Mesenchymal stem cell (in vitro differentiated cells and primary cell): ENCODE data around the gene LRRC52.

Experiments used
- DNase-seq: peaks from one replicate; pipeline ENCODE4 v3.0.0-alpha.2; 2013
- H2AFZ ChIP-seq: one replicate; pipeline ENCODE4 v1.6.1; 2013; ENCODE audit warnings: low read depth, mild to moderate bottlenecking, control low read depth, inconsistent platforms, low read length, moderate library complexity
- H2AK5ac ChIP-seq: 2 replicates; pipeline ENCODE4 v1.6.1; 2013; ENCODE audit warnings: low read length, moderate library complexity, mild to moderate bottlenecking, inconsistent platforms; ENCODE audit not compliant: severe bottlenecking
- H2BK120ac ChIP-seq: one replicate; pipeline ENCODE4 v1.6.1; 2013; ENCODE audit warnings: low read depth, mild to moderate bottlenecking, inconsistent platforms, low read length, moderate library complexity
- H2BK12ac ChIP-seq, 2 experiments: one replicate each; pipeline ENCODE4 v1.6.1; 2013; ENCODE audit warnings: inconsistent platforms in 2 of 2, low read length in 2 of 2, mild to moderate bottlenecking in 2 of 2, moderate library complexity in 2 of 2, control low read depth in 1 of 2
- H2BK15ac ChIP-seq: one replicate; pipeline ENCODE4 v1.6.1; 2013; ENCODE audit warnings: mild to moderate bottlenecking, low read depth, inconsistent platforms; ENCODE audit not compliant: poor library complexity, severe bottlenecking
- H2BK5ac ChIP-seq: 2 replicates; pipeline ENCODE4 v1.6.1; 2013; ENCODE audit warnings: low read depth, mild to moderate bottlenecking, low read length, control low read depth, inconsistent platforms; ENCODE audit not compliant: poor library complexity, severe bottlenecking
- H3K14ac ChIP-seq, 2 experiments: one replicate each; pipeline ENCODE4 v1.6.1; 2013; ENCODE audit warnings: inconsistent platforms in 2 of 2, low read length in 2 of 2, control low read depth in 1 of 2, mild to moderate bottlenecking in 1 of 2, moderate library complexity in 1 of 2
- H3K18ac ChIP-seq, 2 experiments: one replicate each; pipeline ENCODE4 v1.6.1; 2013; ENCODE audit warnings: inconsistent platforms in 2 of 2, low read length in 2 of 2, control low read depth in 1 of 2, low read depth in 1 of 2, mild to moderate bottlenecking in 1 of 2
- H3K23ac ChIP-seq, 2 experiments: one replicate each; pipeline ENCODE4 v1.6.1; 2013; ENCODE audit warnings: inconsistent platforms in 2 of 2, low read length in 2 of 2, mild to moderate bottlenecking in 2 of 2, moderate library complexity in 2 of 2, control low read depth in 1 of 2
- H3K27ac ChIP-seq: 2 replicates; pipeline ENCODE4 v1.5.1; 2013; ENCODE audit warnings: mild to moderate bottlenecking, moderate library complexity, low read length, control low read depth, inconsistent platforms; ENCODE audit not compliant: poor library complexity, severe bottlenecking
- H3K27me3 ChIP-seq, 2 experiments: 2 replicates each; pipeline versions ENCODE4 v1.6.1 to v1.7.0; 2013; ENCODE audit warnings: low read length in 2 of 2, mild to moderate bottlenecking in 2 of 2, moderate library complexity in 2 of 2, control low read depth in 1 of 2, inconsistent platforms in 1 of 2; ENCODE audit not compliant: control insufficient read depth in 1 of 2, insufficient read depth in 1 of 2
- H3K36me3 ChIP-seq, 2 experiments: 2 replicates each; pipeline versions ENCODE4 v1.6.1 to v1.7.0; 2013; ENCODE audit warnings: low read length in 2 of 2, control low read depth in 1 of 2, inconsistent platforms in 1 of 2, low read depth in 1 of 2, mild to moderate bottlenecking in 1 of 2; ENCODE audit not compliant: insufficient read depth in 2 of 2, control insufficient read depth in 1 of 2
- H3K4ac ChIP-seq, 2 experiments: one replicate each; pipeline ENCODE4 v1.6.1; 2013; ENCODE audit warnings: inconsistent platforms in 2 of 2, low read length in 2 of 2, mild to moderate bottlenecking in 2 of 2, moderate library complexity in 2 of 2, control low read depth in 1 of 2, low read depth in 1 of 2
- H3K4me1 ChIP-seq: 2 replicates; pipeline ENCODE4 v1.6.1; 2013; ENCODE audit warnings: low read depth, low read length, control low read depth; ENCODE audit not compliant: control insufficient read depth, insufficient read depth
- H3K4me2 ChIP-seq: 2 replicates; pipeline ENCODE4 v1.6.1; 2013; ENCODE audit warnings: low read length, mild to moderate bottlenecking, inconsistent platforms; ENCODE audit not compliant: poor library complexity, severe bottlenecking
- H3K4me3 ChIP-seq, 2 experiments: 2 replicates each; pipeline versions ENCODE4 v1.5.1 to v1.7.0; 2013; ENCODE audit warnings: low read length in 2 of 2, mild to moderate bottlenecking in 2 of 2, control low read depth in 1 of 2, low read depth in 1 of 2; ENCODE audit not compliant: insufficient read depth in 1 of 2
- H3K79me1 ChIP-seq: replicated peaks from 2 replicates; pipeline ENCODE4 v1.6.1; 2013; ENCODE audit warnings: mild to moderate bottlenecking, control low read depth, low read length, inconsistent platforms; ENCODE audit not compliant: poor library complexity, severe bottlenecking
- H3K9ac ChIP-seq: 2 replicates; pipeline ENCODE4 v1.7.0; 2013; ENCODE audit warnings: mild to moderate bottlenecking, low read length, moderate library complexity
- H3K9me3 ChIP-seq: 2 replicates; pipeline ENCODE4 v1.7.0; 2013; ENCODE audit warnings: mild to moderate bottlenecking, low read length; ENCODE audit not compliant: control insufficient read depth
- H4K8ac ChIP-seq: one replicate; pipeline ENCODE4 v1.6.1; 2013; ENCODE audit warnings: inconsistent platforms, mild to moderate bottlenecking, low read length, moderate library complexity
- H4K91ac ChIP-seq: one replicate; pipeline ENCODE4 v1.6.1; 2013; ENCODE audit warnings: mild to moderate bottlenecking, low read length, inconsistent platforms
- WGBS: methylation state at CpG from one replicate; pipeline ENCODE4 v1.1.7; 2013; ENCODE audit warnings: mixed read lengths; 5-methylcytosine and 5-hydroxymethylcytosine counted together

LRRC52 gene

GRCh38 chr1:165508291-165508690 is 35.5 kb upstream of the LRRC52 start:
- Histone ChIP-seq H3K36me3 (no peaks in the 10 kb centered on the region), H3K4ac (no peak overlapping the region), H3K9me3 (no peaks in the 10 kb centered on the region), H3K23ac (no peak overlapping the region), H2BK12ac (no peak overlapping the region), H3K79me1 (no peaks in the 10 kb centered on the region), H2BK15ac (no peak overlapping the region), H3K4me1 (no peaks in the 10 kb centered on the region), H2BK120ac (no peak overlapping the region), H3K18ac (no peak overlapping the region), H4K8ac (no peak overlapping the region), H2AK5ac (no peak overlapping the region), H2AFZ (no peak overlapping the region), H3K14ac (no peak overlapping the region), H3K27me3 (peaks cover 0 to 13% of the 10 kb centered on the region in 2 experiments), H3K27ac (no peak overlapping the region), H2BK5ac (no peak overlapping the region), H3K4me2 (no peak overlapping the region), H3K9ac (no peak overlapping the region), H4K91ac (no peak overlapping the region), H3K4me3 (no peak overlapping the region)
- DNase-seq = no peak
- WGBS = 83% methylated on average over 2 of the region's 3 CpGs

GRCh38 chr1:165512816-165513215 is 31.0 kb upstream of the LRRC52 start:
- H3K4ac ChIP-seq = no peak overlapping the region
- no peak overlapping the region for H4K91ac ChIP-seq
- no peaks in the 10 kb centered on the region for H3K36me3 ChIP-seq
- H3K4me3 ChIP-seq = no peak overlapping the region
- no peak overlapping the region for H4K8ac ChIP-seq
- H3K14ac ChIP-seq = no peak overlapping the region
- no peak overlapping the region for H3K4me2 ChIP-seq
- no peak overlapping the region for H2BK15ac ChIP-seq
- H3K23ac ChIP-seq = no peak overlapping the region
- H3K18ac ChIP-seq = no peak overlapping the region
- 85% methylated on average over 6 of the region's 6 CpGs for WGBS
- no peak overlapping the region for H3K9ac ChIP-seq
- H3K4me1 ChIP-seq = no peaks in the 10 kb centered on the region
- H2BK5ac ChIP-seq = no peak overlapping the region
- no peak overlapping the region for H3K27ac ChIP-seq
- no peak overlapping the region for H2AFZ ChIP-seq
- H2BK12ac ChIP-seq = no peak overlapping the region
- H2AK5ac ChIP-seq = no peak overlapping the region
- H3K27me3 ChIP-seq = peaks cover 0 to 13% of the 10 kb centered on the region in 2 experiments
- H2BK120ac ChIP-seq = no peak overlapping the region
- no peaks in the 10 kb centered on the region for H3K79me1 ChIP-seq
- DNase-seq = no peak
- H3K9me3 ChIP-seq = no peaks in the 10 kb centered on the region

GRCh38 chr1:165516469-165516868 is 27.3 kb upstream of the LRRC52 start:
- Histone ChIP-seq H3K18ac (no peak overlapping the region), H3K4me1 (no peaks in the 10 kb centered on the region), H4K8ac (no peak overlapping the region), H3K36me3 (no peaks in the 10 kb centered on the region), H2BK5ac (no peak overlapping the region), H3K14ac (no peak overlapping the region), H2AFZ (no peak overlapping the region), H3K9me3 (peaks cover 5% of the 10 kb centered on the region), H3K23ac (no peak overlapping the region), H3K9ac (no peak overlapping the region), H3K79me1 (no peaks in the 10 kb centered on the region), H2BK120ac (no peak overlapping the region), H3K4me2 (no peak overlapping the region), H2BK12ac (no peak overlapping the region), H2BK15ac (no peak overlapping the region), H3K27ac (no peak overlapping the region), H3K27me3 (peaks cover 0 to 7% of the 10 kb centered on the region in 2 experiments), H2AK5ac (no peak overlapping the region), H4K91ac (no peak overlapping the region), H3K4me3 (no peak overlapping the region), H3K4ac (no peak overlapping the region)
- DNase-seq = no peak
- no CpG with 5 or more reads among the region's 2 CpGs for WGBS

GRCh38 chr1:165520646-165521045 is 23.2 kb upstream of the LRRC52 start:
- no peak for DNase-seq
- no peak overlapping the region for H4K8ac ChIP-seq

More at GRCh38 chr1:165520646-165521045, 23.2 kb upstream of the LRRC52 start:
- Histone ChIP-seq H2AK5ac (no peak overlapping the region), H3K23ac (no peak overlapping the region), H4K91ac (no peak overlapping the region), H3K36me3 (no peaks in the 10 kb centered on the region), H3K9ac (no peak overlapping the region), H3K9me3 (peaks cover 20% of the 10 kb centered on the region), H3K4me1 (no peaks in the 10 kb centered on the region), H3K27me3 (peaks cover 0 to 15% of the 10 kb centered on the region in 2 experiments), H2BK5ac (no peak overlapping the region), H3K79me1 (no peaks in the 10 kb centered on the region), H3K14ac (no peak overlapping the region), H3K4me3 (no peak overlapping the region), H3K18ac (no peak overlapping the region), H3K4ac (no peak overlapping the region), H2BK12ac (no peak overlapping the region), H2AFZ (no peak overlapping the region), H3K27ac (no peak overlapping the region), H2BK15ac (no peak overlapping the region), H2BK120ac (no peak overlapping the region), H3K4me2 (no peak overlapping the region)
- WGBS = 89% methylated on average over 3 of the region's 4 CpGs
